Panc1 (cell line): Measurements from ENCODE around the gene BCL2L1. TPM values are rescaled to one million over a fixed set of nuclear protein-coding genes. Genes with fewer than 3 reads are reported as not detected.
A peak's percentile ranks its signal among the peaks of the same experiment; 100 is the strongest.

Source experiments
- ATAC-seq: fragments of 200-7000 bp; cut with Tn5 transposase; 2 replicates; pipeline ENCODE4 v1.9.1; 2020; ENCODE audit warnings: mild to moderate bottlenecking, moderate library complexity
- BruUV-seq: library from RNA; stranded (reverse); fragments of 400-500 nt; replicated peaks from 2 replicates; lab custom pipeline; 2021; lab: Mats Ljungman, UMichigan
- CTCF ChIA-PET: fragments of 300-600 bp; sonication (Branson Sonifier 250); formaldehyde crosslinking; loops from one replicate; lab custom pipeline; 2022; ENCODE audit warnings: antibody characterized with exemption; lab: Charles Lee
- POLR2A ChIA-PET: fragments of 300-600 bp; sonication (Branson Sonifier 250); formaldehyde crosslinking; loops from one replicate; lab custom pipeline; 2022; ENCODE audit warnings: antibody characterized with exemption; lab: Charles Lee
- DNase-seq: peaks from one replicate; pipeline ENCODE4 v3.0.0-alpha.2; 2010; ENCODE audit warnings: low read depth, low spot score
- H3K27ac ChIP-seq: 2 replicates; pipeline ENCODE4 v1.5.1; 2011; ENCODE audit warnings: mild to moderate bottlenecking, low read length, inconsistent platforms
- H3K27me3 ChIP-seq: fragments of 200-500 bp; sonication (Bioruptor generic); 2 replicates; pipeline ENCODE4 v1.6.0; 2014; ENCODE audit warnings: low read length, inconsistent platforms; ENCODE audit not compliant: control insufficient read depth, insufficient read depth
- H3K36me3 ChIP-seq: fragments of 200-500 bp; sonication (Bioruptor generic); 2 replicates; pipeline ENCODE4 v1.5.1; 2014; ENCODE audit warnings: inconsistent platforms, mild to moderate bottlenecking, low read length, moderate library complexity; ENCODE audit not compliant: control insufficient read depth, insufficient read depth
- H3K4me1 ChIP-seq: 2 replicates; pipeline ENCODE4 v1.5.1; 2011; ENCODE audit warnings: inconsistent platforms, mild to moderate bottlenecking, low read length, moderate library complexity; ENCODE audit not compliant: control insufficient read depth, insufficient read depth
- H3K4me3 ChIP-seq, 2 experiments: 2 replicates each; pipeline ENCODE4 v1.5.1; 2011 to 2012; ENCODE audit warnings: low read depth in 2 of 2, low read length in 2 of 2, mild to moderate bottlenecking in 2 of 2, inconsistent platforms in 1 of 2, moderate library complexity in 1 of 2
- H3K9me3 ChIP-seq: fragments of 200-500 bp; sonication (Bioruptor generic); 2 replicates; pipeline ENCODE4 v1.5.1; 2014; ENCODE audit warnings: low read depth, mild to moderate bottlenecking, inconsistent platforms, low read length, moderate library complexity; ENCODE audit not compliant: control insufficient read depth, insufficient read depth
- CTCF ChIP-seq: fragments of 450-650 bp; IDR thresholded peaks from 2 replicates; pipeline ENCODE4 v1.5.1; 2017; ENCODE audit warnings: mild to moderate bottlenecking
- POLR2AphosphoS5 ChIP-seq: IDR thresholded peaks from 2 replicates; pipeline ENCODE4 v1.6.1; 2012; ENCODE audit warnings: mild to moderate bottlenecking, low read depth, low read length, moderate library complexity
- REST ChIP-seq, 2 experiments: IDR thresholded peaks; 2 replicates each; pipeline ENCODE4 v1.6.1; 2011 to 2012; ENCODE audit warnings: low read depth in 2 of 2, control low read depth in 1 of 2, low read length in 1 of 2, mild to moderate bottlenecking in 1 of 2, moderate library complexity in 1 of 2; ENCODE audit not compliant: insufficient read depth in 1 of 2
- SIN3A ChIP-seq: IDR thresholded peaks from 2 replicates; pipeline ENCODE4 v1.6.1; 2012; ENCODE audit warnings: low read depth, mild to moderate bottlenecking, low read length, moderate library complexity, borderline replicate concordance; ENCODE audit not compliant: insufficient read depth
- TCF7L2 ChIP-seq: IDR thresholded peaks from 2 replicates; pipeline ENCODE4 v1.6.1; 2011; ENCODE audit warnings: mild to moderate bottlenecking, low read depth, low read length, inconsistent platforms
- in situ Hi-C: cut with HindIII; loops from 2 replicates; pipeline ENCODE4 v1.10.0; 2016; ENCODE audit warnings: low sequenced_read_pairs, low pct_unique_long_range_greater_than_20kb
- intact Hi-C: fragments of 100-400 bp; cut with micrococcal nuclease; formaldehyde crosslinking; loops from one replicate; pipeline ENCODE4 v1.10.0; 2022; ENCODE audit not compliant: unreplicated experiment
- total RNA-seq: library from RNA; stranded (reverse); gene quantifications from one replicate; pipeline ENCODE4 v1.2.1, GENCODE V29; 2021; ENCODE audit not compliant: unreplicated experiment

Gene BCL2L1
- total RNA-seq, 1 experiment from 2014 or later = 150 TPM

- BruUV-seq = no TSS peak
- no peaks in the 10 kb centered on the region for H3K9me3 ChIP-seq
- no peak for ATAC-seq
- peaks cover 47% of the 10 kb centered on the region for H3K36me3 ChIP-seq
- no peaks in the 10 kb centered on the region for H3K27me3 ChIP-seq
- no peak for DNase-seq
- H3K4me3 ChIP-seq = no peak overlapping the region
- in situ Hi-C loops (no loop called here), intact Hi-C loops (no loop called here)
- no peak overlapping the region for H3K27ac ChIP-seq
- H3K4me1 ChIP-seq = no peaks in the 10 kb centered on the region
- CTCF ChIA-PET = no interaction called here
- POLR2A ChIA-PET = no interaction called here
- no peak for TF ChIP-seq CTCF
- TF ChIP-seq SIN3A = no peak
- no peak for TF ChIP-seq REST (IDR thresholded peaks at IDR 0.05; ENCODE audit: insufficient read depth in 1 of 2, low read depth in 2 of 2, low read length in 1 of 2)
- TF ChIP-seq TCF7L2 = no peak
- no peak for TF ChIP-seq POLR2AphosphoS5
These were observed 38.0 kb upstream of the BCL2L1 start for GRCh38 chr20:31760519-31761240.

GRCh38 chr20:31759836-31760518, 37.3 kb upstream of the BCL2L1 start:
- Histone ChIP-seq H3K27ac (no peak overlapping the region), H3K36me3 (peaks cover 41% of the 10 kb centered on the region), H3K4me1 (no peaks in the 10 kb centered on the region), H3K9me3 (no peaks in the 10 kb centered on the region), H3K4me3 (no peak overlapping the region), H3K27me3 (no peaks in the 10 kb centered on the region)
- ChIA-PET POLR2A (interaction anchor here (0.6 kb wide), 1 partner anchor 8 kb away, joined by 3 read pairs; no protein-coding TSS in a partner anchor), CTCF (no interaction called here)
- TSS peak; percentile 23 for BruUV-seq
- TF ChIP-seq REST (IDR thresholded peaks at IDR 0.05; ENCODE audit: insufficient read depth in 1 of 2, low read depth in 2 of 2, low read length in 1 of 2) = no peak
- no peak for TF ChIP-seq SIN3A
- no peak for TF ChIP-seq CTCF
- no peak for TF ChIP-seq POLR2AphosphoS5
- TF ChIP-seq TCF7L2 = no peak
- DNase-seq (no peak), ATAC-seq (peak; percentile 41; the same call in 1 of the 2 replicates)
- in situ Hi-C loops (no loop called here), intact Hi-C loops (no loop called here)
